GM19463 (cell line): ENCODE data around the gene EXOC6B.
"Not testable (repeated sequence)": the region's sequence is repeated elsewhere in the genome, so short reads cannot be mapped to it uniquely, and the experiment has no call there.

Experiments
- ATAC-seq: cut with Tn5 transposase; IDR thresholded peaks from one replicate; pipeline ENCODE4 v1.9.1; 2021; ENCODE audit warnings: mild to moderate bottlenecking, moderate library complexity; ENCODE audit not compliant: unreplicated experiment

EXOC6B gene

DNA sequence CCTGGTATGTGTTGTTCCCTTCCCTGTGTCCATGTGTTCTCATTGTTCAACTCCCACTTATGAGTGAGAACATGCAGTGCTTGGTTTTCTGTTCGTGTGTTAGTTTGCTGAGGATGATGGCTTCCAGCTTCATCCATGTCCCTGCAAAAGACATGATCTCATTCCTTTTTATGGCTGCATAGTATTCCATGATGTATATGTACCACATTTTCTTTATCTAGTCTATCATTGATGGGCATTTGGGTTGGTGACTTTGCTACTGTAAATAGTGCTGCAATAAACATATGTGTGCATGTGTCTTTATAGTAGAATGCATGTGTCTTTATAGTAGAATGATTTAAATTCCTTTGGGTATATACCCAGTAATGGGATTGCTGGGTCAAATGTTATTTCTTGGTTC is 341.2 kb downstream of the EXOC6B start:
- ATAC-seq = not testable (repeated sequence)

- ATAC-seq = no peak
These were observed 342.5 kb downstream of the EXOC6B start for GRCh38 chr2:72483346-72483745.

DNA sequence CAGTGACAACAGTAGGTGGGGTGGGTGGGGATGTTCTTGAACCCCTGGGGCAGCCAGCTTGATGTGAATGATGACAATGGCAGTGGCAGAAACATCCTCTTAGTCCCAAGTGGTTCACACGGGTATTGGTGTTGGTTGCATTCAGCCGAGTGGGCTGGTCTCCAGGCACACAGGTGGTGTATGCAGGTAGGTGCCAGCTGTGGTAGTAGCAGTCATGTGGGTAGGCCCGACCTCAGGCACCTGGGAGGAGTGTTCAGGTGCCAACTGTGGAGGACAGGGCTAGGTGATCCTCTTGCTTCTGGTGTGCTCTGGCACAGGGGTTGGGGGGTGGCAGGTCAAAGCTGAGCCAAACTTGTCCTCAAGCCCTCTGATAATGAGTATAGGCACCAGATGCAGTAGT is 350.6 kb downstream of the EXOC6B start:
- ATAC-seq = no peak

GRCh38 chr2:72457801-72458516 is 367.9 kb downstream of the EXOC6B start:
- ATAC-seq = no peak

DNA sequence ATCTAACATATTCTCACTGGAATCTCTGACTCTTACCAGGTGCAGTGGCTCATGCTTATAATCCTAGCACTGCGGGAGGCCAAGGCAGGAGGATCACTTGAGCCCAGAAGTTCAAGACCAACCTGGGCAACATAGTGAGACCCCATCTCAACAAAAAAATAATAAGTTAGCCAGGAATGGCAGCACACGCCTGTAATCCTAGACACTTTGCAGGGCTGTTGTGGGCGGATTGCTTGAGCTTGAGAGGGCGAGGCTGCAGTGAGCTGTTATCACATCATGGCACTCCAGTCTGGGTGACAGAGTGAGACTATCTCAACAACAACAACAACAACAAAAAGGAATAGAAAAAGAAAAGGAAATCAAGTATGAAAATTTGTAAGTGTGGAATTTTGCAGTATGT is 371.6 kb downstream of the EXOC6B start:
- no peak for ATAC-seq

- no peak for ATAC-seq
These were observed 383.6 kb downstream of the EXOC6B start for GRCh38 chr2:72442270-72442669.

- no peak for ATAC-seq
These were observed 385.9 kb downstream of the EXOC6B start for GRCh38 chr2:72439892-72440291.

DNA sequence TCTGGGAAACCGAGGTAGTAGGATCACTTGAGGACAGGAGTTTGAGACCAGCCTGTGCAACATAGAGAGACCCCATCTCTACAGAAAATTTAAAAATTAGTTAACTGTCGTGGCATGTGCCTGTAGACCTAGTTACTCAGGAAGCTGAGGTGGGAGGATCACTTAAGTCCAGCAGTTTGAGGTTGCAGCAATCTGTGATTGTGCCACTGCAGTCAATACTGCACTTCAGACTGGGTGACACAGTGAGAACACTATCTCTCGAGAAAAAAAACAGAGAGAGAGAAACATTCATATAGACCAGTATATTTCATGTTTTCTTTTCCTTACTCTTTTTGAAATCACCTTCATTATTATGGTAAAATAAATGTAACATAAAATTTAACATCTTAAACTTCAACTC is 387.5 kb downstream of the EXOC6B start:
- ATAC-seq = no peak

- ATAC-seq = no peak
These were observed 394.1 kb downstream of the EXOC6B start for GRCh38 chr2:72431737-72432136.

- no peak for ATAC-seq
These were observed 398.6 kb downstream of the EXOC6B start for GRCh38 chr2:72427022-72427861.

GRCh38 chr2:72425996-72426395 is 399.8 kb downstream of the EXOC6B start:
- ATAC-seq = no peak

- ATAC-seq = no peak
These were observed 402.1 kb downstream of the EXOC6B start for GRCh38 chr2:72423756-72424155.

DNA sequence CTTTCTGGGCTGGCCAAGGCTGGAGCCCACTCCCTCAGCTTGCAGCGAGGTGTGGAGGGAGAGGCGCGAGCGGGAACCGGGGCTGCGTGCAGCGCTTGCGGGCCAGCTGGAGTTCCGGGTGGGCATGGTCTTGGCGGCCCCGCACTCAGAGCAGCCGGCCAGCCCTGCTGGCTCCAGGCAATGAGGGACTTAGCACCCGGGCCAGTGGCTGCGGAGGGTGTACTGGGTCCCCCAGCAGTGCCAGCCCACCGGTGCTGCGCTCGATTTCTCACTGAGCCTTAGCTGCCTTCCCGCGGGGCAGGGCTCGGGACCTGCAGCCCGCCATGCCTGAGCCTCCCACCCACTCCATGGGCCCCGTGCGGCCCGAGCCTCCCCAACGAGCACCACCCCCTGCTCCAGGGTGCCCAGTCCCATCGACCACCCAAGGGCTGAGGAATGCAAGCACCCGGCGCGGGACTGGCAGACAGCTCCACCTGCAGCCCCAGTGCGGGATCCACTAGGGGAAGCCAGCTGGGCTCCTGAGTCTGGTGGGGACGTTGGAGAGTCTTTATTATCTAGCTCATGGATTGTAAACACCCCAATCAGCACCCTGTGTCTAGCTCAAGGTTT is 404.0 kb downstream of the EXOC6B start:
- not testable (repeated sequence) for ATAC-seq

DNA sequence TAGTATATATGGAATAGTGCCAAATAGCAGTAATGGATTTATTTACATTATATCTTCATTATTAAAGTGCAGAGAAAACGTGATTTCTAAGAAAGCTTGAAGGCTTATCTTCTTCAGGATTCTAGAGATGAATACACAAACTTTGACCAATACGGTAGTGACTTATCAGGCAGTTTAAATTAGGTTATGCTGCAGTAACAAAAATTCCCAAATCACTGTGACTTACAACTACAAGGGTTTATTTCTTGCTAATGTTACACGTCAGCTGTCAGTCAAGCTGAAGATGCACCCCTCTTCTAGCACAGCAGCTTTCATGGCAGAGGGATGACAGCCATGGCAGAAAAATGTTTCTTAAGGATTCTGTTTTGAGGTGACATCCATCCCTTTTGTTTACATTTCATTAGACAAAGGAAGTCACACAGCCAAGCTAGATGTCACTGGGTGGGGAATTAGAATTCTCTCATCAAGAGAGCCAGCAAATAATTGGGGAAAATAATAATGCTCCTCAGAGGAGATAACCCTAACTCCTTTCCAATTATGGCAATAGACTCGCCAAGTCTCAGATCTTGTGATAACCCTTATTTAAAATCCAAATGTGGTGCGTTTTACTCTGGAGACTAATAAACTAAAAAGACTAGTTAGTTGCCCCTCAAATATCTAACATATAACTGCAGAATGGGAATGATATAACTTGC is 409.9 kb downstream of the EXOC6B start:
- ATAC-seq = no peak

GRCh38 chr2:72415241-72415661 is 410.6 kb downstream of the EXOC6B start:
- ATAC-seq = no peak

DNA sequence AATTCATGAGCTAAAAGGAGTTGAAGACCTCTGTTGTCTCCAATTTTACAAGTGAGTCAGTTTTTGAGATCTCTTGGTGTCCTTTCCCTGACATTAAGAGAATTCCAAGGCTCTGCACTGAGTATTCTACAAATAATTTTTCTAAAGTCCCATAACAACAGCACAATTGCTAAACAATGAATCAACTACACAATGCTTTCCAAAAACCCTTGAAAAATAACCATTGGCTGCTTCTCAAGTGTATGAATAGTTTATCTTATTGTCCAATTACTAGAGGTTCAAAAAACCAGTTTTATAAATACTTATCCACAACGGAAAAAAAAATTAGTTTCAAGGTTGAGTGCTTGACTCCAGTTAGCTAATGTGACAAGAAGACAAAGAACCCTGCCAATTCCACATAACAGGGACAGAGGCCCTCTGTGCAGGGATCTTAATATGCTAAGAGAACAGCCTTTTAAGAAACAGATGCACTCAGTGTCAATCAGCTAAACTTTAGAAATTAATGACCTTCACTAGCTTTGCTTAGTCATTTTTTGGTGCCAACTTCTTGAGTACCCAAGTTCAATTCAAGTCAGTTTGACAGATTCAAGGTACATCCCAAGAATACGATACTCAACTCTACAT is 411.6 kb downstream of the EXOC6B start:
- no peak for ATAC-seq

- no peak for ATAC-seq
These were observed 412.1 kb downstream of the EXOC6B start for GRCh38 chr2:72413716-72414115.

- ATAC-seq = no peak
These were observed 413.6 kb downstream of the EXOC6B start for GRCh38 chr2:72412214-72412613.

GRCh38 chr2:72399879-72400278 is 426.0 kb downstream of the EXOC6B start:
- no peak for ATAC-seq

- ATAC-seq = no peak
These were observed 430.7 kb downstream of the EXOC6B start for GRCh38 chr2:72395096-72395495.
